GM19023 (cell line): ENCODE data around the gene WFDC5.

Experiments
- ATAC-seq: cut with Tn5 transposase; IDR thresholded peaks from one replicate; pipeline ENCODE4 v1.9.1; 2021; ENCODE audit warnings: mild to moderate bottlenecking, moderate library complexity; ENCODE audit not compliant: unreplicated experiment

The WFDC5 gene

GRCh38 chr20:45115829-45116228, 855 bp upstream of the WFDC5 start:
- no peak for ATAC-seq

GRCh38 chr20:45115386-45115774, 406 bp upstream of the WFDC5 start:
- no peak for ATAC-seq

GRCh38 chr20:45113865-45114264, 1.1 kb downstream of the WFDC5 start:
- ATAC-seq = no peak

GRCh38 chr20:45112754-45113153, 2.2 kb downstream of the WFDC5 start:
- ATAC-seq = no peak

- no peak for ATAC-seq
Observed at GRCh38 chr20:45111799-45112471, 3.0 kb downstream of the WFDC5 start.

- no peak for ATAC-seq
Observed at GRCh38 chr20:45111285-45111684, 3.7 kb downstream of the WFDC5 start.

GRCh38 chr20:45110301-45110700, 4.7 kb downstream of the WFDC5 start:
- no peak for ATAC-seq

GRCh38 chr20:45109634-45110033, 5.3 kb downstream of the WFDC5 start:
- no peak for ATAC-seq

- ATAC-seq = no peak
Observed at GRCh38 chr20:45105317-45105716, 9.7 kb downstream of the WFDC5 start.

GRCh38 chr20:45104786-45105185, 10.2 kb downstream of the WFDC5 start:
- ATAC-seq = no peak

- no peak for ATAC-seq
Observed at GRCh38 chr20:45103072-45103471, 11.9 kb downstream of the WFDC5 start.

GRCh38 chr20:45101333-45101850, 13.6 kb downstream of the WFDC5 start:
- ATAC-seq = no peak

GRCh38 chr20:45100563-45101245, 14.3 kb downstream of the WFDC5 start, which contains the start of gene KCNS1:
Gene KCNS1 (minus strand): TSS chr20:45101127. CDS start chr20:45099236, 1,891 bp downstream.
- ATAC-seq = no peak

- ATAC-seq = no peak
Observed at GRCh38 chr20:45098103-45098773, 16.7 kb downstream of the WFDC5 start.

GRCh38 chr20:45097485-45098102, 17.4 kb downstream of the WFDC5 start:
- no peak for ATAC-seq

- ATAC-seq = no peak
Observed at GRCh38 chr20:45096781-45097180, 18.2 kb downstream of the WFDC5 start.

- ATAC-seq = no peak
Observed at GRCh38 chr20:45095805-45096238, 19.2 kb downstream of the WFDC5 start.

GRCh38 chr20:45094864-45095574, 20.0 kb downstream of the WFDC5 start:
- ATAC-seq = no peak

GRCh38 chr20:45094201-45094600, 20.8 kb downstream of the WFDC5 start:
- no peak for ATAC-seq

- ATAC-seq = no peak
Observed at GRCh38 chr20:45092898-45093297, 22.1 kb downstream of the WFDC5 start.

- ATAC-seq = no peak
Observed at GRCh38 chr20:45091366-45091765, 23.6 kb downstream of the WFDC5 start.
